ENCODE results near the gene B3GALT4.

Gene B3GALT4

DNA sequence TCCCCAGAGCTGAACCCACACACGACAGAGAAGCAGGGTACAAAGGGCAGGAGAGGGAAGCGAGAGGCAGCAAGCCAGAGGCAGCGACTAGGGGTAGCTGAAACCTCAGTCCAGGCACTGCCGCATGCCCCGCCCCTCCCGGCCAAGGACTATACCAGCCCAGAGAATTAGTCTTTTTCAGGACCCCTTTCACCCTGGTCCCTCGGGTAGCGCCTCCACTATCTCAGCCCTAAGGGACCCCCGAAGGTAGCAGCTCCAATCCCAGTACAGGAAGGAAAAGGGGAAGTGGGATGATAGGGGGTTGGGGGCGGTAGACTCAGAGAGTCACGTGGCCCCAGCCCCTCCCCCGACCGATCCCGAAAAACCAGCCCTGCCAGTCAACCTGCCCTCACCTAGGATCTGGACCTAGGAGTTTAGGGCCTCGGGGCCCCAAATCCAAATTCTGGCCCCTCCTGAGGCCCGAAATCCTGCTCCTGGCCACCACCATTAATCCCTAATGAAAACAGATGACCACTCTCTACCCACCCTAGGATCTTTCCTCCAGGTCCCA, 20.6 kb downstream of the B3GALT4 start:
- TF ChIP-seq CTCF (IDR thresholded peaks at IDR 0.05): no peak
- TF ChIP-seq ZFX (IDR thresholded peaks at IDR 0.05; ENCODE audit: borderline replicate concordance): no peak
- peak overlapping the region; percentile 98 for H3K27ac ChIP-seq

DNA sequence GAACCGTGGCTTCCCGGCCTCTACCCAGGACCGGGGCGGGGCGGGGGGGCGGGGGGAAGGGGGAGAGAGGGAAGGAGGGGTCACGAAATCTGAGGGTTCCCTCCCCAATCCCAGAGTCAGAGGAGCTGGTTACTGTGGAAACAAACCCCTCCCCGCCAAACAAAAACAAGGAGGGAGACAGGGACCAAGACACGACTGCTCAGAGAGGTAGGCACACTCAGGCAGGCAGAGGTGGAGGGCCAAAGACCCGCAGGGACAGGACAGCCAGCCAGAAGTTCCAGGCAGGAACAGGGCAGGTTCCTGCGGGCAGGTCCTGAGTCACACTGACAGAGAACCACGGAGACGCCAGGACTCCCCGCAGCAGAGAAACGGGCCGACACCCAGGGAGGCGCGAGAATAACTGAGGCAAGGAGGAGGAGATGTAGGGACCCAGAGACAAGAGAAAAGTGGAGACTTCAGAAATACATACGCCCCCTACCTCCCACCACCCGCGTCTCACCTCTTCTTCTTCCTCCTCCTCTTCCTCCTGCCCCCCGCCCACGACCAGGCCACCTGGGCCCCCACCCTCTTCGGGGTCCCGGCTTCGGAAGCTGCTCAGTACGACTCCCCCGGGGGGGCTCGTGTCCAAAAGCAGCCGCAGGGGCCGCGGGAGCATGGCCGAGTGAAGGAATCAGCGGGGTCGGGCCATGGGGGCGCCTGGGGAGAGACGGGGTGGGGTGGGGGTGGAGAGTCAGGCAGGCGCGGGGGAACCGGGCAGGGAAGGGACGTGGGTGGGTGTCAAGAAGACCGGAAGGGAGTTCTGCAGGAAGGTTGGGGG, 21.2 kb downstream of the B3GALT4 start:
- H3K27ac ChIP-seq: peak overlapping the region; percentile 98
- no peak for TF ChIP-seq CTCF (IDR thresholded peaks at IDR 0.05)
- no peak for TF ChIP-seq ZFX (IDR thresholded peaks at IDR 0.05; ENCODE audit: borderline replicate concordance)

GRCh38 chr6:33298773-33299236, 21.9 kb downstream of the B3GALT4 start, which contains the start of gene RGL2:
RGL2 (minus strand) TSS chr6:33298942; CDS start chr6:33298610, 332 bp downstream.
- TF ChIP-seq CTCF (IDR thresholded peaks at IDR 0.05) (no peak), ZFX (IDR thresholded peaks at IDR 0.05; ENCODE audit: borderline replicate concordance) (no peak)

DNA sequence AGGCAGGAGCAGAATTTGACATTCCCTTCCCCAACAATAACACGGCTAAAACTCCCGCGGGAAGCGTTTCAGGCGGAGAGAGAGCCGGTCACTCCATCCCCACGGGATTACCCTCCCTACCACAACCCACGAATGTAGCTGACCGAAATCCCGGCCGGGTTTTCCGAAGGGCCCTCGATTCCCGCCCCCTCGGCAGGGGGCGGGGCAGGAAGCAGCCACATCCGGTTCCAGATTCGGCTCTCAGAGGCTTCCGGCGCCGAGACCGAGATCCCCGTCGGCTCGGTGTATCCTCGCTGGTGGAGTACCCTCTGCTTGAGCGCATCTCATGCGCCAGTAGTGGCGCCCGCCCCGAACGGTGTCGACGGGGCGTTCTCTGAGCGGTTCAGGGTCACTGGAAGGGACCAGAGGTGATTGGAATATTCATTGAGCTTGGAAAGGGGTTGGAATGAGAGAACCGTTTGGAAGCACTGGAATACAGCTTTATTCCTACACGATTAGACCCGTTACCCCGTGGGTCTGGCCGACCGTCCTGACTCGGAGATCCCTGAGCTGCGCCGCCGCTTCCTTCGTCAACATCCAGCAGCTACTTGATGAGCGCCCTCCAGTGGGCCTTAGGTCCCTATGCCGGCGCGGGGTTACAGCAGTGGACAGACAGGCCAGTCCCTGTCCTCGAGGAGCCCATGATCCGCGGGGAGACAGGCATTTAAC, 22.5 kb downstream of the B3GALT4 start:
- TF ChIP-seq ZFX (IDR thresholded peaks at IDR 0.05; ENCODE audit: borderline replicate concordance): no peak
- TF ChIP-seq CTCF (IDR thresholded peaks at IDR 0.05): peak; percentile 90

More at GRCh38 chr6:33298773-33299236, 21.9 kb downstream of the B3GALT4 start, which contains the start of gene RGL2:
- peak within 1 kb of the TSS; percentile 98 for H3K27ac ChIP-seq

GRCh38 chr6:33301877-33302276, 25.0 kb downstream of the B3GALT4 start:
- peak overlapping the region; percentile 98; the same call in 1 of the 2 replicates for H3K27ac ChIP-seq
- TF ChIP-seq ZFX (IDR thresholded peaks at IDR 0.05; ENCODE audit: borderline replicate concordance) (no peak), CTCF (IDR thresholded peaks at IDR 0.05) (no peak)

More for the DNA sequence above, 22.5 kb downstream of the B3GALT4 start:
- peak overlapping the region; percentile 98 for H3K27ac ChIP-seq

DNA sequence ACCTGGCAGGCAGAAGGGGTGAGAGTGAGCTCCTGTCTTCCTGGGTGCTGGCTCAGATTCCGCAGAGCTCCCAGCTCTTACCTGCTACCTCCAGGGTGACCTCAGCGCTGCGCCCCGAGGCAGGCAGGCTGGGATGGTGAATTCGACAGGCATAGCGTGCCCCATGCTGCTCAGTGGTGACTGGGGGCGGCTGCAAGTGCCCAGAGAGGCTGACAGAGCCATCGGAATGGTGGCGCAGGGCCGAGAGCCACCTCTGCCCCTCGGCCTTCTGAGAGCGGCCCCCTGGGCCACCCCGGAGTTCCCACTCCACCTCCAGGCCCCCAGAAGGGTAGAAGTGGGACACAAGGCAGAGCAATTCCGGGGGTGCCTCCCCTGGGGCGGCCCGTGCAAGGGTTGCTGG, 27.3 kb downstream of the B3GALT4 start:
- no peak overlapping the region for H3K27ac ChIP-seq

More for the DNA sequence above, 27.3 kb downstream of the B3GALT4 start:
- no peak for TF ChIP-seq CTCF (IDR thresholded peaks at IDR 0.05)
- no peak for TF ChIP-seq ZFX (IDR thresholded peaks at IDR 0.05; ENCODE audit: borderline replicate concordance)
